Tongue (tissue), 2 donors: Measurements from ENCODE around the gene TUFM. TPM values are rescaled to one million over a fixed set of nuclear protein-coding genes. Genes with fewer than 3 reads are reported as not detected.
A peak's percentile ranks its signal among the peaks of the same experiment; 100 is the strongest.
"Not testable (repeated sequence)": the region's sequence is repeated elsewhere in the genome, so short reads cannot be mapped to it uniquely, and the experiment has no call there.

Experiments
- DNase-seq: peaks from one replicate; pipeline ENCODE4 v3.0.0-alpha.2; 2015
- total RNA-seq: library from RNA; depleted of rRNA; stranded (reverse); fragments of >200 nt; gene quantifications from one replicate; pipeline ENCODE4 v1.2.3, GENCODE V29; 2014

TUFM gene
- total RNA-seq, 1 donor from 2014 or later: 82.1 TPM

DNA sequence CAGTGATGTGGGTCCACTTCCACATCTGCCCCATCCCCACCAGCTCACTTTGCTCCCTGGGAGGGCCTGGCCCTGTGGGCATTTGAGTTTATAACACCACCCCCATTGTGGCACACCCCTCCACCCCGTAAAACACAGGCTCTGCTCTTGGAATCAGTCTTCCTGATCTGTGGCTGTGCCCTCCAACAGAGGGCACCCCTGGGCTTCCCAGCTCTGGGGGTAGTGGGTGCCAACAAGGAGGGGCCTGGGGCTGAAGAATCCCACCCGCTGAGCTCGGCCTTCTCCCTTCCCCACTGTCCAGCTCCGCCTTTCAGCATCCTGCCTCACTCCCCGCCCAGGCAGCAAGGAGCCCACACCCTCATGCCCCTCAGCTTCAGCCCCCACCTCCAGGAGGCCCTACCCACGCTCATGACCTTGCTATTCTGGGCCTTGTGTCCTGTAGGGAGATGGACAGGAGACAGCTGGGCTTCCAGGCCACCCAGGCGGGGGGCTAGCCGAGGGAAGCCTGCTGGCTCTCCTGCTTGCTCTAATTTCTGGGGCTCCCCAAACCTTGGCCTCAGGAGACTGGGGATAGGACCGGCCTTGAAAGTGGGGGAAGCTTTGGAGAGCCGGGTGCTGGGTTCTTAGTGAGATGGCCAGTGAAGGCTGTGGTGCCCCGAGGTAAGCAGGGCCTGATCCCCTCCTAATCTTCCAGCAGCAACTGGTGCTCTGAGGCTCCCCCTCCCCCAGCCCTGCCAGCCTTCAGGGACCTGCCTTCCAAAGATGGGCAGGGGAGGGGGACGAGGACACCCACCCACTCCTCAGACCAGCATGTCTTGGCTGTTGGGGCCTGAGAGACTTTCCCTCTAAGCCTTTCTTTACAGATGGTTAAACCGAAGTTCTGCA is 29.2 kb upstream of the TUFM start:
- DNase-seq: peak; percentile 91

DNA sequence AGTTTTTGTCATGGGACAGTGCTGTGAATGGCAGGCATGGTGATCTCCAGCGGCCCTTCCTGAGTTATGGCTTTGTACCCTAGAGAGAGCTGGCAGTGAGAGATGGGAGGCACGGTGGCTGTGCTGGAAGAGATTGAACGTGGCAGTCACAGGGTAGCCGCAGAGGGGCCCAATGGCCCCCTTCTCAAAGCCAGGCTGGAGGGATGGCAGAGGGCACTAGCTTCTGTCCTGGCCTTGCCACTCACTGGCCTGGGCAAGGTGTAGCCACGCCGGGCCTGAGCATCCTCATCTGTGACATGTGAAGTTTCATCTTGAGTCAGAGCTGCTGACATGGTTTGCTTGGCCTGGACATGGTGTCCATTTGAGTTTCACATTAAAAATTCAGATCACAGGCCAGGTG is 28.3 kb upstream of the TUFM start:
- DNase-seq: no peak

DNA sequence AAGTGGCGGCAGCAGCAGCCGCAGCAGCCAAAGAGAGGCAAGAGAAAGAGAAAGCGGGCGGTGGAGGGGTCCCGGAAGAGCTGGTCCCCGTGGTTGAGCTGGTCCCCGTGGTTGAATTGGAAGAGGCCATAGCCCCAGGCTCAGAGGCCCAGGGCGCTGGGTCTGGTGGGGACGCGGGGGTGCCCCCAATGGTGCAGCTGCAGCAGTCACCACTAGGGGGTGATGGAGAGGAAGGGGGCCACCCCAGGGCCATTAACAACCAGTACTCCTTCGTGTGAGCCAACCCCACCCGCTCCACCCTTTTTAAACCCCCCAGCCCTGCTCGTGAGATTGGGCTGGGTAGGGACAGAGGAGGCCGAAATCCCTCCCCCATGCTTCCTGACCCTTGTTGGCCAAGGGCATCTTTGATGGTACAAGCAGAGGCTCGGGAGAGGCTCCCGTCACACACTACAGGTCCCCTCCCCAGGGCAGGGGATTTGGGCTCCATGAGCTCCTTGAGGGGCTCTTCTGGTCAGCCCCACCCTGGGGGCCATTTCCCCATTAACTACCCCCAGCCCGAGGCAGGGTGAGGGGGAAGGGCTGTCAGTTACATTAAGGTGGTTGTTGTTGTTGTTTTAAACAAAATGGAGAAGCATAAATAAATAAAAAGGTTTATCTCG is 27.5 kb upstream of the TUFM start:
- DNase-seq: no peak

DNA sequence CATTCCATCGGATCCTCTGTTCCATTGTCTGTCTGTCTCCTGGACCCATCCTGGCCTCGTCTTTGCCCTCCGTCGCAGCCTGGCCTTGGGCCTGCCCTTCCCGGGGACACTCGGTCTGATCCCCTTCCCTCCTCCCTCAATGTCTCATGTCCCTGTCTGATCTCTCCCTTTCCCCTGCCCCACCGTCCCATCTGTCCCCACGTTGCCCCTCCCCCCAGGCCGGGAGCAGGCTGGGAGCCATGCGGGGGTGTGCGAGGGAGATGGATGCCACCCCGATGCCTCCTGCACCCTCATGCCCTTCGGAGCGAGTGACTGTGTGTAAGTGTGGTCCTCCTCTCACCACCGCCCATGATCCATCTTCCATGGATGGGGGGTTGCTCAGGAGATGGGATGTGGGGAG is 26.8 kb upstream of the TUFM start:
- DNase-seq: no peak

DNA sequence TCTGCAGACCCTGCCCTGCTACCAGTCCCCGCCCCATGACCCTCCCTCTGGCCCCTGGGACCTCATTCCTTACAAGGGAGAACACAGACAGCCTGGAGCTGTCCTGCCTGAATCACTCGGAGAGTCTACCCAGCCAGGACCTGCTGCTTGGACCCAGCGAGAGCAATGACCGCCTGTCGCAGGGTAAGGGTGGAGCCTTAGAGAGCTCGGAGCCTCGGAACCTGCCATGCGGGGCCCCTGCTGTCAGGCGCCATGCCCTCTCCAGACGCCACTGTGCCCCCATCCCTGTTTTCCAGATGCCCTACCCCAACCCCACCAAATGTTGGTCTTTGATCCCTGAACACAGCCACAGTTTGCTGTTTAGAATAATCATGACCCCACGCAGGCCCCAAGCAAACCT is 23.1 kb upstream of the TUFM start:
- DNase-seq: no peak

DNA sequence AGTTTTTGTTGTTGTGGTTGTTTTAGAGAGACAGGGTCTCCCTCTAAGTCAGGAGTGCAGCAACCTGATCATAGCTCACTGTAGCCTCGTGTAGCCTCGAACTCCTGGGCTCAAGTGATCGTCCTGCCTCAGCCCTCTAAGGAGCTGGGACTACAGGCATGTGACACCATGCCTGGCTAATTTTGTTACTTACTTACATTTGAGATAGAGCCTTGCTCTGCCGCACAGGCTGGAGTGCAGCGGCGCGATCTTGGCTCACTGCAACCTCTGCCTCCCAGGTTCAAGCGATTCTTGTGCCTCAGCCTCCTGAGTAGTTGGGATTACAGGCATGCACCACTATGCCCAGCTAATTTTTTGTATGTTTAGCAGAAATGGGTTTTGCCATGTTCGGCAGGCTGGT is 21.5 kb upstream of the TUFM start:
- not testable (repeated sequence) for DNase-seq

DNA sequence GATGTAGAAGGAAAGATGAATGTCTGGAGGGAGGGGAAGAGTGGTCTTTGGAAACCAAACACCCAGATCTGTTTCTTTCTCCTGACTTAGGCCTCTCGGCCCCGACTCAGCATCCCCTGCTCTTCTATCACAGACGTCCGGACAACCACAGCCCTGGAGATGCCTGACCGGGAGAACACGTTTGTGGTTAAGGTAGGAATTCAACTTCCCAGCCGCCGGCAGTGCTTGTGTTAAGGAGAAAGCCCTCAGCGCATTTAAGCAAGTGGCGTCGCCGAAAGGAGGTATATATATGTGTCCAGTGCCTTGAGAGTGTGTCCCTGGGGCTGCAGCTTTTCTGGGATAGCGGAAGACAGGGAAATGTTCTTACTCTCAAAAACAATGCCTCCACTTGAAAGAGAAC is 21.1 kb upstream of the TUFM start:
- no peak for DNase-seq

DNA sequence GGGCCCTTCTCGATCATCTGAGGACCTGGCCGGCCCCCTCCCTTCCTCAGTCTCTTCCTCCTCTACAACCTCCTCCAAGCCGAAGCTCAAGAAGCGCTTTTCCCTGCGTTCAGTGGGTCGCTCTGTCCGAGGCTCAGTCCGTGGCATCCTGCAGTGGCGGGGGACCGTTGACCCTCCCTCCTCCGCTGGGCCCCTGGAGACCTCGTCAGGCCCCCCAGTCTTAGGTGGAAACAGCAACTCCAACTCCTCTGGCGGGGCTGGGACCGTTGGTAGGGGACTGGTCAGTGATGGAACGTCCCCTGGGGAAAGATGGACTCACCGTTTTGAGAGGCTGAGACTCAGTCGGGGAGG is 20.3 kb upstream of the TUFM start:
- no peak for DNase-seq

DNA sequence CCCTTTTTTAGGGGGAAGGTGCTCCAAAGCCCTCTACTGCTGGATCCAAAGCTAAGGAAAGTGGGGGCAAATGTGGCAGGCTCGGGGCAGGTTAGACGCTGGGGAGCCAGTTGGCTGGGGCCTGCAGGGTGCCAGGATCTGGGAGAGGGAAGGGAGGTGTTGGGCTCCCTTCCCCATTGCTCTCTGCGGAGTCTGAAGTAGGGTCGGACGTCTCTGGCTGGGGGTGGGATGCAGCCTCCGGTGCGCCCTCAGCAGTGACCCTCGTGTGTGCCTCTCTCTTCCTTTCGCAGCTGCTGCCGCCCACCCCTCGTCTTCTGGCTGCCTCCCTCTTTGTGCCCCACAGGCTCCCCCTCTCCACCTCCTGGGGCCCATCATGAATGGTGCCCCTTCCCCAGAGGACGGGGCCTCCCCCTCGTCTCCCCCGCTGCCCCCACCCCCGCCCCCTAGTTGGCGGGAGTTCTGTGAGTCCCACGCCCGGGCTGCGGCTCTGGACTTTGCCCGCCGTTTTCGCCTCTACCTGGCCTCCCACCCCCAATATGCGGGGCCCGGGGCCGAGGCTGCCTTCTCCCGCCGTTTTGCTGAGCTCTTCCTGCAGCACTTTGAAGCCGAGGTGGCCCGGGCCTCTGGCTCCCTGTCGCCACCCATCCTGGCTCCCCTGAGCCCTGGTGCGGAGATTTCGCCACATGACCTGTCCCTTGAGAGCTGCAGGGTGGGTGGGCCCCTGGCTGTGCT is 19.7 kb upstream of the TUFM start:
- no peak for DNase-seq

DNA sequence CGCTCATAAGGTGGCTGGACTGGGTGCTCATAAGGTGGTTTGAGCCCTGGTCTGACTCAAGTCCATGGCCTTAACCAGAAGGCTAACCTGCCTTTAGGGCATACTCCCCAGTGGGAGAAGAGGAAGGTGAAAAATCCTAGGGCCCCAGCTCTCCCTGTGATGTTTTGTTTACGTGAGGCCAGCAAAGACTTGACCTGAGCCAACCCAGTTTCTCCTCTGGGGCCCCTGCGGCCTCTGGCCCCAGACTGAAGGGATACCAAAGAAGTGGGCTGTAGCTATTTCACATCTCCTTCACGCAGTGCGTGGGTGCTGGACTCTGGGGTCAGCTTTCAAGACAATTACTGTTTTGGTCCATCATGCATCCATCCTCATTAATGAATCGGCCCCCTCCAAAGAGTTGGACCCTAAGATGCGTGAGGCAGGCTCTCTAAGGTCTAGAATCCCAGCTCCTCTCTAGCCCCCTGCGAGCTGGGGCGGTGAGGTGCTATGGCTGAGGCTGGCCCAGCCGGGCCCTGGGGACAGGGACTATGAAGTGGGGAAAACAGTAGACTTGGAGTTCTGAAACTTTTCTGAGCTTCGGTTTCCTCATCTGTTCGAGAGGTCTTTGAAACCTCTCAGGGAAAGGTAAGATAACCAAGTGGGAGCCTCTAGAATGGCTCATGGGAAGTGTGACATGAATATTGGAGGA is 19.0 kb upstream of the TUFM start:
- DNase-seq: no peak

DNA sequence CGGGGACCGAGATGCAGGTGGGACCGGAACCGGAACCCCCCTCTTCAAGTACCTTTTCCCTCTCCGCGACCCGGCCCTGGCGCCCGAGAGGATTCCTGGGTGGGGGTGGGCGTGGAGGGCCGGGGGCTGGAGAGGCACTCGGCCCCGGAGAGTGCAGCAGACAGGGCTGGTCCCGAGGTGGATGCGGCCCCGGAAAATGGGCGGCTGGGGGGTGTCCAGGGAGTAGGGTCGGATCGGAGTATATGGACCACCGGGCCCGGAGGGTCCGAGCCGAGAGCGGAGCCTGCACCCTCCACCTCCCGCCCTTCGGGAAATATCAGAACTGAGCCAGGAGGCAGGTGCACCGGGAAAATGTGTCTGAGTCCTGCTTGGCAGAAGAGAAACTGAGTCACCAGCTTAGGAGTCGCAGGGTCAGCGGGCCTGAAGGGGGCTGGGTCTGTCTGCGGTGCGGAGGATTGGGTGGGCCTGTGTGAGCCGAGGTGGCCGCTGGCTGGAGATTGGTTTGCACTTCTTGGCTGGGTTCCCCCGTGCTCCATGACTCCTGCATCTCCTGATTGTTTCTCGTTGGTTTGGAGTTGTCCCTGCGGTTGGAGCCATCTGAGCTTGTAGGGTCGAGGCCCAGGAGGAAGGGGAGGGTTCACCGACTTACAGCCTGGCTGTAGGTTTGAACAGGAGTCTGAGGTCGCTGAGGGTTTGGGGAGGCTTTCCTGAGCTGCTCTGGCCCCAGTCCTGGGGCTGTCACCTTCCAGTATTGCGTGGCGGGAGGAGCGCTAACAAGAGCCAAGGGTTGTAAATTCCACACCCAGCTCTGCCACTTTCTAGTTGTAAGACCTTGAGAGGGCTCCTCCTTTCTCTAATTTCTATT is 18.0 kb upstream of the TUFM start:
- peak; percentile 40 for DNase-seq

DNA sequence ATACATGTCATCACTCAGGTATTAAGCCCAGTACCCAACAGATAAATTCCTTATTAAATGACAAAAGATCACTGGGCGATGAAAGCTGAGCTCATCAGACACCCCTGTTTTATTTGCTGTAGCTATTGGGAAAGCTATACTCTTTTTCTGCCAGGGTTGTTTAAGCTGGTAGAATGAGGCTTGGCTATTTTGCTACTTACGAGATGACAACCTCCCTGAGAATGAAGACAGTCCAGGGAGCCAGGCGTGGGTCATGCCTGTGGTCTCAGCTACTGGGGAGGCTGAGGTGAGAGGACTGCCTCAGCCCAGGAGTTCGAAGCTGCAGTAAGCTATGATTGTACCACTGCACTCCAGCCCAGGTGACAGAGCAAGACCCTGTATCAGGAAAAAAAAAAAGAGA is 13.2 kb upstream of the TUFM start:
- no peak for DNase-seq

DNA sequence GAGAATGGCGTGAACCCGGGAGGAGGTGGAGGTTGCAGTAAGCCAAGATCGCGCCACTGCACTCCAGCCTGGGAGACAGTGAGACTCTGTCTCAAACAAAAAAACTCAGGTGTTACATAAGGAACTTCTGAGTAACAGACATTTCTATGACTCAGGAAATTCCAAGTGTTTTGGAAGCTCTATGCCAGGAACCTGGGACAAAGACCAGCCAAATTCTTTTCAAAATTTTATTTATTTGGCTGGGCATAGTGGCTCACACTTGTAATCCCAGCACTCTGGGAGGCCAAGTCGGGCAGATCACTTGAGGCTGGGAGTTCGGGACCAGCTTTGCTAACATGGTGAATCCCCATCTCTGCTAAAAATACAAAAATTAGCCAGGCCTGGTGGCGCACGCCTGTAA is 12.3 kb upstream of the TUFM start:
- DNase-seq: no peak

DNA sequence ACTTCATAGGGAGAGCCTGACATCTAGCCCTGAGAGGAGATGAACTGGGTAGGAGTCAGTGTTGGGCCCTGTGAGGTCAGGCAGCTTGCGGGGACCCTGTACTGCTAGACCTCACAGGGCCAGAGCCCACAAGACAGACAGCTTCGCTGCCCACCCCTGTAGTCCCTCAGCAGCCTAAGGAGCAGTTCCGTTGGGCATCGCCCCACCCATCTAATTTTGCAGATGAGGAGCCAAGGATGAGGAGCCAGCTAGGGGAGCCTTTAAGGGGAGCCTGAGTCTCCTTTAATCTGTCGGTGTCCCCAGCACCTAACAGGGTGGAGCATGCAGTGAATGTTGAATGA is 755 bp upstream of the TUFM start:
- no peak for DNase-seq

DNA sequence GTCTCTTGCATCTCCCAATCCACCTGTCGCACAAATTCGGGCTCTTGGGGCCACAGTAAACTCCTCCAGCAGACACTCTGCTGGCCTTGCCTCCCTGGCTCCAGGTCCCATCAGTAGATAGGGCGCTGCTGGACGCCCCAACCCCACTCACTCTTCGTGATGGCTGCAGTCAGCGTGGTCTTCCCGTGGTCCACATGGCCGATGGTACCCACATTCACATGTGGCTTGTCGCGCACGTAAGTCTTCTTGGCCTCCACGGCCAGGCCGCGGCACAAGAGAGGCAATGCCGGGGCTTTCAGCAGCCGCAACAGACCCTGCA is 428 bp downstream of the TUFM start:
- DNase-seq: no peak

DNA sequence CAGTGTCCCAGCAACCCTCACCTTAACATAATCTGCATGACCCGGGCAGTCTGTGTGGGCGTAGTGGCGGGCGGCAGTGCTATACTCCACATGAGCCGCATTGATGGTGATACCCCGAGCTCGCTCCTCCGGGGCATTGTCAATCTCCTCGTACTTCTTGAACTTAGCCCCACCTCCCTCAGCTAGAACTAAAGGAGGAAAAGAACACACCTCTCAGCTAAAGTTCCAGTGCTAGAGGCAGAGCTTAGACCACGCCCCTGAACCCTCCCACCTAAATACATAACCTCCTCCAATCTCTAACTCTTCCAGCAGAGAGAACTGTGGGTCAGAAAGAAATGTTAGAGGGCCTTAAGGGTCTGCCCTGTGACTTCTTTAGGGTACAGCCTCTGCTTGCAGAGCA is 855 bp downstream of the TUFM start:
- DNase-seq: no peak

DNA sequence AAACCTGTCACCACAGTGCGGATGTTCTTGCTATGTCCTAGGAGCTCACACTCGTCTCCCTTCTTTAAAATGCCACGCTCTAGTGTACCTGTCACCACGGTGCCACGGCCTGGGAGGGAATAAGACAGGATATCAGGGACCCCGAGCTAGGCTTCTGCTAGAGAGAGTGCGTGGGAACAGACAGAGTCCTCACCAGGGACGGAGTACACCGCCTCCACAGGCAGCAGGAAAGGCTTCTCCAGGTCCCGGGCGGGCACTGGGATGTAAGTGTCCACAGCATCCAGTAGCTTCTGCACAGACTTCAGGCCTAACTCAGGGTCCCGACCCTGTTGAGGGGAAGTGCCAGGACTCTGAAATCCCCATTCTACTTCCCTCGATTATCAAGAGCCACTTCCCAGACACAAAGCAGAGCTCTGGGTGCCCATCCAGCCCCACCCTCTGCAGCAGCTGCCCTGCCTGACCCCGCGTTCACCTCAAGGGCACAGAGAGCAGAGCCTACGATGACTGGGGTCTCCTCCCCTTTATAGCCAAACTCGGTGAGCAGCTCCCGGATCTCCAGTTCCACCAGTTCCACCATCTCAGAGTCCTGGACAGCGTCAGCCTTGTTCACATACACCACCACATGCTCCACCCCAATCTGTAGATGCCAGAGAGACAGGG is 1.8 kb downstream of the TUFM start:
- DNase-seq: no peak

DNA sequence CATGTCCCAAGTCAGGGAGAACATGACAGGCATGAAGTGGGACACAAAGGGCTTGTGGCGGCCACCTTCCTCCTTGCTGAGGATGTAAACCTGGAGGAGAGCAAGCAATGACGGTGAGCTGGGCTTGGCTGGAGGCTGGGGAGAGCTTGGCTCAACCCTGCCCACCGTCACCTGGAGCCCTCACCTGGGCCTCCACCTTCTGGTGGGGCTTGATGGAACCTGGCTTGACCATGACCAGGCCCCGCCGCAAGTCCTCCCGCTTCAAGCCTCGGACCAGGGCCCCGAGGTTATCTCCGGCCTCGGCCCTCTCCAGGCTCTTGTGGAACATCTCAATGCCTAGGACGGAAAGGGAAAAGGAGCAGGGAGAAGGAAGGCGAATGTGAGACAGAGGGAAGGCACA is 2.4 kb downstream of the TUFM start:
- DNase-seq: no peak

DNA sequence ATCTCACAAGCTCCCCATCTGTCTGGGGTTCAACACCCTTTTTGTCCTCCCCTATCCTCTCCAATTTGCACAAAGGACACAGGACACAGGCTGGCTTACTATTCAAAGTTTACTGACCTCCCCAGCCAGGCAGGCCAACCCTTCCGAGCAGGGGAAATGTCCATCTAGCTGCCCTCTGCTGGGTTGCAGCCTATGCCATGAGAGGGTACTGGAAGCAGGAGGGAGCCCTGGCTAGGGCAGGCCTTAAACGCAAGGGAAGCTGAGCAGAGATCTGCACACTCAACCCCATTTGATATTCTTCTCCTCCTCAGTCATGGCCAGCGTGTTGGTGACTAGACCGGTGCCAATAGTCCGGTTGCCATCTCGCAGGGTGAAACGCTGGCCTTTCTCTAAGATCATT is 3.5 kb downstream of the TUFM start:
- no peak for DNase-seq

DNA sequence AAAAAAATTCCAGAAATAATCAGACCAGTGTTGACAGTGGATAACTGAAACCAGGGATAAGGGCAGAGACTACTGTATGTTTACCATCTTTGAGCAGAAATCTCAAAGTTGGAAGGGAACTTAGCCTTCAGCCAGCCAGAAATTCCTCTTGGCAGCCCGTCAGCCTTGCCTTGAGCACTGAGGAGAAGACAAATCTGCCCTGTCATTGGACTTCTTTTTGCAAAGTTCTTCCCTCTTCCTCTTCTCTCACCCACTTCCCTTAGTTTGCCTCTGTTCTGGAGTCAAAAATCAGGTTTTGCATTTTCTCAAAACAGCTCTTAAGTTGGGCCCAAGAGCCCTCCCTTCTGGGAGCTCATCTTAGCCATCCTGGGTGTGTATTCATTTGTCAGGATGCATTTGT is 6.2 kb downstream of the TUFM start:
- no peak for DNase-seq

DNA sequence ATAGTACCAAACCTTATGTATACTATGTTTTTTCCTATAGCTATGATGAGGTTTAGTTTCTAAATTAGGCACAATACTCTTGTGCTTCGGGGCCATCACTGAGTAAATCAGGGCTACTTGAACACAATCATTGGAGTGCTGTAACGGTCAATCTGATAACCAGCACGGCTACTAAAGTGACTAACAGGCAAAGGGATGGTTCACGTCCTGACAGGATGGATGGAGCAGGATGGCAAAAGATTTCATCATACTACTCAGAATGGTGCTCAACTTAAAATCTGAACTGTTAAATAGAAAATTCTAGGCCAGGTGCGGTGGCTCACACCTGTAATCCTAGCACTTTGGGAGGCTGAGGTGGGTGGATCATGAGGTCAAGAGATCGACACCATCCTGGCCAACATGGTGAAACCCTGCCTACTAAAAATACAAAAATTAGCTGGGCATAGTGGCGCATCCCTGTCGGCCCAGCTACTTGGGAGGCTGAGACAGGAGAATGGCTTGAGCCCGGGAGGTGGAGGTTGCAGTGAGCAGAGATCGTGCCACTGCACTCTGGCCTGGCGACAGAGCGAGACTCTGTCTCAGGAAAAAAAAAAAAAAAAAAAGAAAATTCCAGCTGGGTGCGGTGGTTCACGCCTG is 7.0 kb downstream of the TUFM start:
- DNase-seq: no peak
